Measurements from ENCODE around the gene HTRA2. TPM values are rescaled to one million over a fixed set of nuclear protein-coding genes. Genes with fewer than 3 reads are reported as not detected.
"Not testable (repeated sequence)": the region's sequence is repeated elsewhere in the genome, so short reads cannot be mapped to it uniquely, and the experiment has no call there.

Gene HTRA2
- 29.3 TPM for polyA plus RNA-seq (2013, experiment 1 of 2; ENCODE audit: insufficient read length)
- polyA plus RNA-seq (2013, experiment 2 of 2; ENCODE audit: insufficient read length) = 21.1 TPM

- DNase-seq = peak; percentile 100
Observed at GRCh38 chr2:74529357-74530238, at the start of gene HTRA2, which contains the start of gene AUP1. Gene HTRA2 (plus strand): TSS chr2:74529933. CDS start chr2:74530007, 74 bp downstream. Gene AUP1 (minus strand): TSS chr2:74529706. CDS start chr2:74529629, 77 bp downstream.

GRCh38 chr2:74481431-74481830 lies 48.3 kb upstream of the HTRA2 start:
- no peak for DNase-seq

GRCh38 chr2:74481961-74482800 lies 47.6 kb upstream of the HTRA2 start:
- DNase-seq = no peak

- peak; percentile 96 for DNase-seq
Observed at GRCh38 chr2:74482801-74483674, 46.7 kb upstream of the HTRA2 start, which contains the start of the genes CCDC142 and TTC31. Gene CCDC142 (minus strand): TSS chr2:74482998. CDS start chr2:74482837, 161 bp downstream. Gene TTC31 (plus strand): TSS chr2:74483081. CDS start chr2:74483096, 15 bp downstream.

- not testable (repeated sequence) for DNase-seq
Observed at GRCh38 chr2:74483675-74484164, 46.0 kb upstream of the HTRA2 start.

- no peak for DNase-seq
Observed at GRCh38 chr2:74486141-74486540, 43.6 kb upstream of the HTRA2 start.

- DNase-seq = no peak
Observed at GRCh38 chr2:74488643-74489481, 40.9 kb upstream of the HTRA2 start.

- no peak for DNase-seq
Observed at GRCh38 chr2:74489906-74490305, 39.8 kb upstream of the HTRA2 start.

- DNase-seq = no peak
Observed at GRCh38 chr2:74491648-74492544, 37.8 kb upstream of the HTRA2 start.

- no peak for DNase-seq
Observed at GRCh38 chr2:74493546-74493945, 36.2 kb upstream of the HTRA2 start.

- DNase-seq = no peak
Observed at GRCh38 chr2:74495440-74495839, 34.3 kb upstream of the HTRA2 start.

- no peak for DNase-seq
Observed at GRCh38 chr2:74496997-74497776, 32.5 kb upstream of the HTRA2 start.

- DNase-seq = no peak
Observed at GRCh38 chr2:74497777-74498499, 31.8 kb upstream of the HTRA2 start.

GRCh38 chr2:74498500-74499266 lies 31.1 kb upstream of the HTRA2 start:
- no peak for DNase-seq

GRCh38 chr2:74499267-74499939 lies 30.3 kb upstream of the HTRA2 start, which contains the start of gene LBX2:
Gene LBX2 (minus strand): TSS chr2:74499603. CDS start chr2:74499537, 66 bp downstream.
- DNase-seq = no peak

- no peak for DNase-seq
Observed at GRCh38 chr2:74499940-74500577, 29.7 kb upstream of the HTRA2 start.
